ENCODE measurements around the gene RNF148.

DNA sequence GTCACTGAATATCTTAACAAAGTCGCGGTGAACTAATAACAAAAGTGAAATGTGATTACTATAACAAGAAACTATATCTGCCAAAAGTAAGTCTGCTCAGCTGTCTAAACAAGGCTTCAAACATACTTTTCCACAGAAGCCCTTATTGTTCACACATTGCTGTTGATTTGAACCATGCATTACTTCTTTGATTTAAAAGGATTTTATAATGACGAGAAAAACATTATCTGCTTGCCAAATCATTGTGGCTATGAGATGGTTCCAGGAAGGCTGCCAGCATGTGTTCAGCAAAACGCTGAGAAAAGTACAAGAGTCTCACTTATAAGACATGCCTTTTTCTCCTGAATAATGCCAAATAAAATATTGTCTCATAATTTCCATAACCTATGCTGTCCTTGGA, 28.2 kb downstream of the RNF148 start:
- TF ChIP-seq CTCF (IDR thresholded peaks at IDR 0.05) (no peak), POLR2A (IDR thresholded peaks at IDR 0.05) (no peak), POLR2AphosphoS5 (IDR thresholded peaks at IDR 0.05) (no peak)

All from upper lobe of left lung (tissue), 4 donors.